NK-92 (cell line): Measurements from ENCODE around the gene GPR61.

Source experiments
- DNase-seq: peaks from one replicate; lab custom pipeline; 2025; ENCODE audit not compliant: unreplicated experiment; lab: John Stamatoyannopoulos, UW

GPR61 gene

DNA sequence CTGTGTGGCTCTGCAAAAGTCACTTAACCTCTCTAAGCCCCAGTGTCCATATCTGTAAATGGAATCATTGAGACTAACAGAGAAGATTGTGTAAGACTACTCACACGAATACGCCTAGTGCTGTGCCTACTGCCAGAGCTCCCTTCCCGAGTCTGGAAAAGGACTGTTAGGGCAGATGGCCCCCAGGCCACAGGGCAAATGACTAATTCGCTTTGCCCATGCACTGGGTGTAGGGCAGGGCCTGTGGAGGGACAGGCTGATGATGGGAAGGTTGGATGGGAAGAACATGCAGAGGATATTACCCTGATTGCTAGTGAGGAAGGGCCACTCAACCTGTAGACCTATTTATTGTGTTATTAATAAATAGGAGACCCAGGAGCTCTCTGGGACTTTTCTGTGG is 4.2 kb upstream of the GPR61 start:
- no peak for DNase-seq

DNA sequence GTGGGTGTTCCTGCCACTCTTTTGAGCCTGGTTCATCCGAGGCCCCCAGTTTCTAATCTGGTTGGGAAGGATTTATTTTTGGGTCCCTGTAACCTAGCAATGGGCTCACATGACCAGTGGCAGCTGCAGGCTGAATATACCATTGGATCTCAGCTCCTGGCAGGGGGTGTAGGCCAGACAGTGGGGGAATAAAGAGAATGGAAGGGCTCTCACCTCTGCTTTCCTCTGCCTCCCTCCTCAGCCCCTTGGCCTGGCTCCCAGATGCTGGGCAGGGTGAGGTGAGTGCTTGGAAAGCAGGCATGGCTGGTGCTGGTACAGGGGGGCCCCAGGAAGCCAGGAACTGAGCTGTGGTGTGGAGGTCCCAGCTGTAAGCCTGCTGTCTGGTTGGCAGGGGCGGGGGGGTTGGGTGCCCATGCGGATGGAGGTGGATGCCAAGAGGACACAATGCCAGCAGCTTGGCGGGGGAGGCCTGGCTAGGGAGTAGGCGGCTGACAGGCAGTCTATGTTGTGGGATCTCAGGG is 3.6 kb upstream of the GPR61 start:
- no peak for DNase-seq

DNA sequence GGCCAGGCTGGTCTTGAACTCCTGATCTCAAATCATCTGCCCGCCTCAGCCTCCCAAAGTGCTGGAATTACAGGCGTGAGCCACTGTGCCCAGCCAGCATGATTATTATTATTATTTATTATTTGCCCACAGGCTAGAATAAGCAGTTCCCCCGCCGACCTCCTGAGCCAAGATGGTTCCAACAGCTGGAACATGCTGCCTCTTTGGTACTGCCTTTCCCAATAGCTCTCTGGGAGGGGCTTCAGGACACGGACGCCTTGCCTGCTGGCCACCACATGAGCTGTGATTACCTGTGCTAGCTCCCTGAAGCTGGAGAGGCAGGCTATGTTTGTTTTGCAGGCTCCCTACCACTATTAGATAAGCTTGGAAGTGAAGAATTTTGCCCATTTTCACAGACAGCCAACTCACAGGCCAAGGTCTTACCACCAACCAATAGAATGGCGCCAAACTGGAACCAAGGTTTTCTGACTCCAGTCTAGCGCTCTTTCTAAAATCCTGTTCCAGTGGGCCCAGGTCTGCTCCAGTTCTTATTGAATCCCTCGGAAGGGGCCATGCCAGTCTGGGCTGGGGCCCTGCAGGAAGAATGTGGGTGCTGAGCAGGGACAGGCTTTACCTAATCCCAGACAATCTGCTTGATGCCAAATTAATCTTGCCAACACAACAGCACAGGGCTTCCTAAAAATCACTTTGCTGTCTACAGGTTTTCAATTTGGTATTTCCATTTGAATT is 2.1 kb upstream of the GPR61 start:
- no peak for DNase-seq

DNA sequence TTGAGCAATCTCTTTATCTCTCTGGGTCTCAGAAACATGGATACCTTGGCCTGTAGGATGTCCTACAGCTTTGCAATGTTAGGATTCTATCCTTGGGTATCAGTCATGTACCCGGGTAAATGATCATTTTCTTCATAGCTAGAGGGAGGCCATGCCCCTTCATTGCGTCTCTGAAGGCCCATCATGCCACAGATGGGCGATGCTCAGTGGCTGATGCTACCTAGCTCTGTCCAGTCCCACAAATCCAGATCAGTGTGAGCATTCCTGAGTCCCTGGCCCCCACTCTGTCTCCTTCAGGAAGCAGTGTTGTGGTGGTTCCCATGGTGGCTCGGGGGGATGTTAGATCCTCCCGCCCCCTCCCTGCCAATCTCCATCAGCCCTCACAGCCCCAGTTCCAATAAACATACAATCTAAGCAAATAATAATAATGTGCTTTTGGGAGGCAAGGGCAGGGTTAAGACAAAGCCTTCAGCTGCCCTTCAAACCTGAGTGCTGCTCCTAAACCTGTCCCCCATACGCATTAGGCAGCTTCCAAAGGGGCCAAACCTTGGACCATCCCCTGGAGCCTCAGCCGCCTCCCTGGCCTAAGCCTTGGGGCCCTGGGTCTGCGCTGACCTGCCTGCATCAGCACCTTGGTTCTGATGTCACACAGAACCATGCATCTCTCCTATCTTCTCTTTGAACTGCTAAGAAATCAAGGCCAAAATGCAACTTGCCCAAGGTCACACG is 681 bp upstream of the GPR61 start:
- no peak for DNase-seq

DNA sequence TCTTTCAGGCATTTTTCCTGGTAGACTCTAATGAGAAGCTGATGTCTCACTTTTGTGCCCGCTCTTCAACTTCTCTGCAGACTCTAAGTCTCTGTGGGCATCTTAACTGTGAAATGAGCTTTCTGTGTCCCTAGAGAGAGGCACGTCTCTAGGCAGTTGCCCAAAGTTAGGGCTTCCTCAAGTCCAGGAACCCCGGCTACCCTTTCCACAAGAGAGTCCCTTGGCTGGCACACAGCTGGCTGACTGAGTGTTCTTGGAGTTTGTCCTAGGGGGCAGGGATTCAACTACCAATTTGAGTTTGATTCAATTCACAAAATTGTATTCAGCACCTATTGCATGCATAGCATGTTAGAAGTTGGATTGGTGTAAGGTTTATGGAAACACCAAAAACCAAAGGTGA is 1.4 kb downstream of the GPR61 start:
- no peak for DNase-seq

DNA sequence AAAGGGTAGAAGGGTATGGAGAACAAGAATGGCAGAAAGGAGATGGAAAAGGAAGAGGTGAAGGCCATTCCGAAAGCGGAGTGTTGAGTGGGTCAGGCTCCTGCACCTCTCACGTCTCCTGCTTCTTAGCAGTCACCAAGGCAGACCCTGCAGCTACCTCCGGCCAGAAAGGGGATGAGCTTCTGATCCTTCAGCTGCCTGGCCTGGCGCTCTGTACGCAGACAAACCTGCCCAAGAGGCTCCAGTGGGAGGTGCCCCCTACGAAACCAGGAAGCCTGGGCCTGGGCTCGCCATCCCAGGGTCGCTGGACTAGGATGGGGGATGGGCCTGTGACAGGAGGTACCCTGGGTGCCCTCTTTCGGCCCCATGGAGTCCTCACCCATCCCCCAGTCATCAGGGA is 3.0 kb downstream of the GPR61 start:
- no peak for DNase-seq

DNA sequence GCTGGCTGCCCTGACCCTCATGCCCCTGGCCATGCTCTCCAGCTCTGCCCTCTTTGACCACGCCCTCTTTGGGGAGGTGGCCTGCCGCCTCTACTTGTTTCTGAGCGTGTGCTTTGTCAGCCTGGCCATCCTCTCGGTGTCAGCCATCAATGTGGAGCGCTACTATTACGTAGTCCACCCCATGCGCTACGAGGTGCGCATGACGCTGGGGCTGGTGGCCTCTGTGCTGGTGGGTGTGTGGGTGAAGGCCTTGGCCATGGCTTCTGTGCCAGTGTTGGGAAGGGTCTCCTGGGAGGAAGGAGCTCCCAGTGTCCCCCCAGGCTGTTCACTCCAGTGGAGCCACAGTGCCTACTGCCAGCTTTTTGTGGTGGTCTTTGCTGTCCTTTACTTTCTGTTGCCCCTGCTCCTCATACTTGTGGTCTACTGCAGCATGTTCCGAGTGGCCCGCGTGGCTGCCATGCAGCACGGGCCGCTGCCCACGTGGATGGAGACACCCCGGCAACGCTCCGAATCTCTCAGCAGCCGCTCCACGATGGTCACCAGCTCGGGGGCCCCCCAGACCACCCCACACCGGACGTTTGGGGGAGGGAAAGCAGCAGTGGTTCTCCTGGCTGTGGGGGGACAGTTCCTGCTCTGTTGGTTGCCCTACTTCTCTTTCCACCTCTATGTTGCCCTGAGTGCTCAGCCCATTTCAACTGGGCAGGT is 3.8 kb downstream of the GPR61 start:
- DNase-seq, result no peak

DNA sequence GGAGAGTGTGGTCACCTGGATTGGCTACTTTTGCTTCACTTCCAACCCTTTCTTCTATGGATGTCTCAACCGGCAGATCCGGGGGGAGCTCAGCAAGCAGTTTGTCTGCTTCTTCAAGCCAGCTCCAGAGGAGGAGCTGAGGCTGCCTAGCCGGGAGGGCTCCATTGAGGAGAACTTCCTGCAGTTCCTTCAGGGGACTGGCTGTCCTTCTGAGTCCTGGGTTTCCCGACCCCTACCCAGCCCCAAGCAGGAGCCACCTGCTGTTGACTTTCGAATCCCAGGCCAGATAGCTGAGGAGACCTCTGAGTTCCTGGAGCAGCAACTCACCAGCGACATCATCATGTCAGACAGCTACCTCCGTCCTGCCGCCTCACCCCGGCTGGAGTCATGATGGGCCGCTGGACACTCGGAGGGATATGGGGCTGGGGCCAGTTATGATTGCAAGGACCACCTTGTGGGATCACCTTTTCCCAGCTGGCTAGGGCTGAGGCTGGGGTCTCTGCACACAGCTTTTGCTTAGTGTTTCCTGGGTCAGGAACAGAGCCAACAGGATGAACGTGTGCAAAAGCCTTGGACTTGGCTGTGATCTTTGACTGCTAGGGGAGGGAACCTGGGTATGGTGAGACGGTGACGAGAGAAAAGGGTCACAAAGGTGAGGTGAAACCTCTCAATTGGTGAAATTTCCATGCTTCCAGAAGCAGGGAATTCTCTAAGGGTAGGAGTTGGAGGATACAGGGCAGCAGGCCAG is 4.5 kb downstream of the GPR61 start:
- DNase-seq, result no peak

DNA sequence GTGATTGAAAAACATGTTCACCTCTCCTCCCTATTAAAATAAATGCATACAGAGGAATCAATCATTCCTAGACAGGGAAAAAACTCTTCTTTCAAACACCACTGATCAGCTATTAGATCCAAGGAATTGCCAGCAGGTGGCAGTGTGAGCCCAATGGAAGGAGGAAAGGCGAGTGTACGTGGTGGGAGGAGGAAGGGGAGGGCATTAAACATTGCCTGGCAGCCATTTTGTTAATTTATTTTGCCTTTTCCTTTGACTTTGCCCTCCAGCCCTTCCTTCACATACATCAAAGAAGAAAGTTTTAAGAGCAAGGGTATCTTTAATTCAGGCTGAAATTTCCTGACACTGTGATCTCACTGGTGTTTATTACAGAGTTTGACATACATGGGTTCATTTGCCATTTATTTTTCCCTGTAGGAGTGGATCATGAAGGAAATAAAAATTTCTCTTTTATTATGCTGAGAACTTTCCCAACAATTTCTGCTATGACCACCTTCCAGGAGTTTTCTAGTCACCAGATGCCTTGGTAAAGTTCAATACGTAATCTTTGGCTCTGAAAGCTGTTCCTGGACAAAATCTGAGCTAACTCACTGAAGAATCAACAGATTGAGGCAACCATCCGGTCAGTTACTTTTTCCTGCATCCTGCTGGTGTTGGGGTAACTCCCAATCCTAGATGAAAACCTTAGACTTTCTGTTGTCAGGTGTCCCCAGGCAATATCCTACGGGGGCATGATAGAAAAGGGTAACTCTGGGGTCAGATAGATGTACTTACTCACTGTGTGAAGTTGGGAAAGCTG is 6.8 kb downstream of the GPR61 start:
- peak; percentile 42 for DNase-seq

DNA sequence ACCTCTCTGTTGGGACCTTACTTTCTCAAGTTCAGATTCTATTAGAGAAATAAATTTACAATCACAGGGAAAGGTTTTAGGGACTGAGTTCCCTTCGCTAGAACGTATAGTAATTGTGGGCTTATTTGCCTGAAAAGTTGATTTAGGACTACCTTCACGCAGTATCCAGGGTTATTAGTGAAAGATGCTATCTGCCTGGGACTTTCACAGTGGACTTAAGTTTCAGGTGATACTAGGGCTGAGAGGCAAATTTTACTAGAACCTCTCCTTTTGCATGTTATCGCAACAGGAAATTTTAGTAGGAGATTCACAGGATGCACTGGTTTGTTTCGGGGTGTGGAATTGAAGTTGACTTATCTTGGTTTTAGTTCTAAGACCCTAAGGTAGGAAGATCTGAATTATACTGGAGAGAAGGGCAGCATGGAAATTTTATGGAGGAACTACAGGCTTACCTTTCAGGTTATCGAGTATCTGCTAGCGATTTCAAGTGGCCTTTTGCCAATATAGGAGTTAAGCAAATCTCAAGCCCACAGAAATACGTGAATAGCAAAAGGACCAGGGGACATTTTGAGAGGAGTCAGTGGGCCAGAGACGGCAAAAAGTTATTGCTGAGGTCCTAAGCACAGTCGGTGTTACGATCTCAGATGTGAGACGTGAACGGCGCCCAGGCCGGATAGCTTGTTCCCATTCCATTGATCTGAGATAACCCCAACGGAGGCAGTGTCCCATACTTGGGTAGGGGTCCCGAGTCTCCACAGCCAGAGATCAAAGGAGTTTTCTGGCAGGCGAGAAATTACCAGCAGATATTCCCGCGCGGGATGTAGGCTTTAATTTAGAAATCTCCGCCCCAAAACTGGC is 8.0 kb downstream of the GPR61 start:
- DNase-seq, result no peak

DNA sequence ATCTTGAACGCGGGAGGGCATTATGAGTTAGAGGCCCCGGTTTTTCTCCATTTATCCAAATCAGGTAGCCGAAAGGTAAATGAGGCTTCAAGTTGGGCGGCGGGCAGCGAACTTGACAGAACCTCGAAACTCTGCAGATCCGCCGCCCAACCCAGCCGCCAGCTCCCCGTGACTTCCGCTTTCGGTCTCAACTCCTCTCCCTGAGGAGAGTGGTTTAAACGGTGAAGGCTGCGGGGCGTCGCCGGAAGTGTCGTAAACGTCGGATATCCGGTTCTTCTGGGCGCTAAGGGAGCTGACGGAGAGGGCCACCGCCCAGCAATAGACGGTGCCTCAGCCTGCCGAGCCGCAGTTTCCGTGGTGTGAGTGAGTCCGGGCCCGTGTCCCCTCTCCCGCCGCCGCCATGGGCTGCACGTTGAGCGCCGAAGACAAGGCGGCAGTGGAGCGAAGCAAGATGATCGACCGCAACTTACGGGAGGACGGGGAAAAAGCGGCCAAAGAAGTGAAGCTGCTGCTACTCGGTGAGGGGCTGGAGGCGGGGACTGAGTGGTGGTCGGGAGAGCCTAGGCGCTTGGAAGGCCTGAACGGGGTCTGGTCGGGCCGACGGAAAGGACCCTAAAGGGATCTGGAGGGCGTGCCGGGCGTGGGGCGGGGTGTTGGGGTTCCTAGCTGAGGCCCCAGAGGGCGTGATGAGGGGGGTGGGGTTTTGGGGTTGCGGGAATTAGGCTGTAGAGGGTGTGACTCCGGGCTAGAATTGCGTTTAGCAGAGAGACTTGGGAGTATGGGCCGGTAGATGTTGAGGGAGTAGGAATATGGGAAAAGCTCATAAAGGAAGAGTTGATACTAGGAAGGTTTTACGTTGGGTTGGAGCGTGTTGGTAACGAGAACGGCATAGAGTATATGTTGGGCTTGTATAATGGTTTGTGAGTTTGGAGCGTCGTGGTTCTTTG is 8.9 kb downstream of the GPR61 start, which contains the start of gene GNAI3:
Gene GNAI3 (plus strand): TSS at position 295 of the 947 bp plus-strand sequence. CDS start 106 bp downstream, at position 401.
- peak; percentile 85 for DNase-seq

DNA sequence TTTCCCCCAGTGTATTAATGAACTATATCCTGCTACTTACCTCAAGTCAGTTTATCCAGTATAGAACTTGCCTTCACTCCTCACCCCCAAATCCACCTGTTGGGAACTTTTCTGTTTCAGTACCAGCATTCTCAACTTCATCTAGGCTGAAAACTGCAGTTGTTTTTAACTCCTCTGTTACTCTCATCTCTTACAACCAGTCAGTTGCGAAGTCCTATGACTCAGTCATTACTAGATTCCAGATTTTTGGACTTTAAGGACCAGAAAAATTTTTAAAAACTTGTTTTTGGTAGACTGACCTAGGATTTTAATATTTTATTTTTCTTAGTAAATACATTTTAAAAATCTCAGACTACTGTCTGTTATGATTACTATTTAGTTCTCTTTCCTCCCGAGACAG is 16.9 kb downstream of the GPR61 start:
- DNase-seq, result no peak

DNA sequence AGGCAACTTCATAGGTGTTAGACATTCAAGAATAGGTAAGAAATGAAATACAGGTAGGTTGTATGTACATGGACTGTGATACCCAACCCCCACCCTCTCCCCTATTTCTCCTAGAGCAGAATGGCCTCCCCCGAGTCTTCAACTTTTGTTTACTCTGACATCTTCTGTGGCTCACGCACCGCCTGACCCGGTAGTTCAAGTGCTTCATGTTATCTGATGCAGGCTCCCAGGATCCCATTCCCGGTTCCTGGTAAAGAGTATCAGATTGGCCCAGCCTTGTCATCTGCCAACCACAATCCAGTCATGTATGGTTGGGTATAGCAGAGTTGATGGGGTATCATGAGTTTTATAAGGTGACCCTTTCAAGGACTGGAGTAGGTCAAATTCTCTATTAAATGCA is 17.8 kb downstream of the GPR61 start:
- no peak for DNase-seq

DNA sequence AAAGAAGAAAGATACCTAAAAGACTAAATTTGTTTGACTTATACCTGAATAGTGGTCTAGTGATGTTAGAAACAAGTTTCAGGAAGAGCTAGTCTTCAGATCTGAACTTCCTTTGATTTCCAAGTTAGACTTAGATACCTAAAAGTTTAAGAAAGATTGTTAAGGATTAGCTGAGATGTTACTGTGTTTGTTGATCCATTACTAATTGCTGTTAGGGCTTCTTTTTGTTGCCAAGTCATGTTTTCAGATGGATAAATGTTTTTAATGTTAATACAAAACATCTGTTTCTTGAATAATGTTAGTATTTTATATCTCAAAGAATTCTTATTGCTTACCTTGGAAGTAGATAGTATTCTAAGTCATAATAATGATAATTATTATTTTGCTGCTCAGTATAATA is 20.3 kb downstream of the GPR61 start:
- no peak for DNase-seq

DNA sequence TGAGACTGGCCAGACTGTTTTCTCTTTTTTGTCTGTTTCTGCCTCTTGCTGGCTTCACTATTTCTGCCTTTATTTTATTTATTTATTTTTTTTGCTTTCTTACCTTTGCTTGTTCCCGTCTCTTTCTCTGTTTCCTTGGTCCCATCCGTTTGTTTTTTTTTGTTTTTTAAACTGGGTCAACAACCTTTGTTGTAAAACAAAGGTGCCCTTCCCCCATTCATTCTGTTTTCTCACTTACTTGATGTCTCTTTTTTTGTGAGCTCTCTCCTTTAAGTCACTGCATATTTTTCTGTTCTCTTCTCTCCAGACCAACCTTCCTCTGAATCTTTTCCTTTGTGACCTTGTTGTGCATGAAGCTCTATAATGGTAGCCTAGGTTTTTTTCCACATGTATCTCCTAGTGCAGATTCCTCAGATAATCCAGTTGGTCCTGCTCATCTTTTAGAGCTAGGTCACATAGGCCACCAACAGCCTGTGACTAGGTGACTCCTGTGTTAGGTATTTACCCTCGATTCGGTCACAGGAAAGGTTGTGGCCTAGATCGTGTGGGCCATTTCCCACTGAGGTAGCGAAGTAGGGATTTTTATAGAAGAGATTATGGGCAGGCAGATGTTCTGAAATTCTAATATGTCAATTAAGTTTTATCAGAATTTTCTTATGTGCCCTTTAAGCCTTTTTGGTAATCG is 24.7 kb downstream of the GPR61 start:
- DNase-seq, result no peak

DNA sequence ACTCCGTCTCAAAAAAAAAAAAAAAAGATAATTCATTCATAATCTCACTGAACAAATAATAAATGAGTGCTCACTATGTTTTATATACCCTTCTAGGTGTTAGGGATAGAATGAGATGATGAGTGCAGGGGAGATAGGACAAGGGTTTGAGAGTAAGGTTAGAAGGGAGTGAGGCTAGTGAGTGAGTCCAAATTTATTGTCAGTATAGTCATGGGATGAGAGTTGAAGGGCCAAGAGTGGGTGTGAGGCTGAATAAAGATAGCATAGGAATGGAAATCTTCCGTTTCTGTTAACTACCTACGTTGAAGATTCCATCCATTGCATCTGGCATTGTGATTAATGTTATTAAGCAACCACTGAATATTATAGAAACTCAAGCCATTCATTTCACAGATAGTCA is 25.6 kb downstream of the GPR61 start:
- no peak for DNase-seq

DNA sequence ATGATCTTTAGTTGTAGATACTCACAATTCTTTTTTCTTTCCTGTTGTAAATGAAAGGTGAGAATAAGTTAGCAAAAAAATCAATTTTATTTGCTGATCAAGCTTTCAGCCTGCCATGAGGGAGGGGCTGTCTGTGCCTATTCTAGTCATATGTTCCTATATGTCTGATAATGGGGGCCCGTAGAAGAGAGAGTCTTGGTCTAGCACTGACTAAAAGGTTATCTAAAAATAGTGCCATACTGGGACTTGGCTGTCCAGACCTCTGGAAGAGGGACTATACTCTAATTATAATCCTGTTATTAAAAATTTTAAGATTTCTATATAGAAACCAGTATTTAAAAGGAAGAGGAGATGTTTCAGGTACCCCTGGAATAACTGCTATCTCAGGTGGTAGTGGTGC is 27.3 kb downstream of the GPR61 start:
- no peak for DNase-seq
